ENCODE measurements around the gene SLF2. TPM values are rescaled to one million over a fixed set of nuclear protein-coding genes. Genes with fewer than 3 reads are reported as not detected.
A peak's percentile ranks its signal among the peaks of the same experiment; 100 is the strongest.

SLF2 gene
- total RNA-seq, 2 experiments from 2014 or later = 29.0 to 31.9 TPM

GRCh38 chr10:100912013-100912604 lies 654 bp upstream of the SLF2 start:
- H3K4me1 Mint-ChIP-seq (ENCODE audit: low read depth) = peaks cover 39% of the 10 kb centered on the region
- peak overlapping the region; percentile 99 for H3K4me3 Mint-ChIP-seq
- no peak for TF ChIP-seq CTCF (IDR thresholded peaks at IDR 0.05)

GRCh38 chr10:100913470-100913865 lies 705 bp downstream of the SLF2 start:
- DNase-seq (no peak), ATAC-seq (no peak)
- Mint-ChIP-seq H3K4me3 (peak overlapping the region; percentile 99), H3K4me1 (ENCODE audit: low read depth) (peaks cover 35% of the 10 kb centered on the region), H3K9me3 (no peaks in the 10 kb centered on the region), H3K27ac (peak overlapping the region; percentile 99), H3K27me3 (no peaks in the 10 kb centered on the region), H3K36me3 (ENCODE audit: low read depth) (peaks cover 29% of the 10 kb centered on the region)
- no peak for TF ChIP-seq CTCF (IDR thresholded peaks at IDR 0.05)
- intact Hi-C loops (cut with micrococcal nuclease) = no loop called here
- ChIA-PET CTCF (interaction anchor here (0.7 to 4.1 kb wide), 4 partner anchors 8 to 85 kb away, joined by 4 to 20 read pairs (median 4); partner anchors contain the start of genes LZTS2 and SEMA4G), POLR2A (interaction anchor here (1.0 to 1.7 kb wide), 2 partner anchors 26 to 73 kb away, joined by 3 to 5 read pairs; partner anchors contain the start of genes MRPL43 and TWNK)

More at GRCh38 chr10:100912013-100912604, 654 bp upstream of the SLF2 start:
- Mint-ChIP-seq H3K27me3 (no peaks in the 10 kb centered on the region), H3K36me3 (ENCODE audit: low read depth) (peaks cover 26% of the 10 kb centered on the region), H3K27ac (peak overlapping the region; percentile 77), H3K9me3 (no peaks in the 10 kb centered on the region)
- ChIA-PET CTCF (interaction anchor here (0.8 to 4.1 kb wide), 6 partner anchors 23 to 351 kb away, joined by 3 to 20 read pairs (median 3); partner anchors contain the start of gene LZTS2), POLR2A (interaction anchor here (0.9 to 1.4 kb wide), 4 partner anchors 9 to 538 kb away, joined by 3 to 5 read pairs (median 3); partner anchors contain the start of genes PDZD7 and SFXN3)
- intact Hi-C loops (cut with micrococcal nuclease) = no loop called here
- DNase-seq (no peak), ATAC-seq (no peak)

- ChIA-PET POLR2A (no interaction called here), CTCF (no interaction called here)
- ATAC-seq (no peak), DNase-seq (no peak)
- H3K27me3 Mint-ChIP-seq = no peaks in the 10 kb centered on the region
- intact Hi-C loops (cut with micrococcal nuclease) = no loop called here
- H3K36me3 Mint-ChIP-seq (ENCODE audit: low read depth) = peaks cover 43% of the 10 kb centered on the region
- no peak overlapping the region for H3K4me3 Mint-ChIP-seq
- H3K4me1 Mint-ChIP-seq (ENCODE audit: low read depth) = peaks cover 28% of the 10 kb centered on the region
- no peak for TF ChIP-seq CTCF (IDR thresholded peaks at IDR 0.05)
- no peaks in the 10 kb centered on the region for H3K9me3 Mint-ChIP-seq
- no peak overlapping the region for H3K27ac Mint-ChIP-seq
Observed at GRCh38 chr10:100917071-100917470, 4.3 kb downstream of the SLF2 start.

GRCh38 chr10:100923580-100923979 lies 10.8 kb downstream of the SLF2 start:
- no peak for TF ChIP-seq CTCF (IDR thresholded peaks at IDR 0.05)
- Mint-ChIP-seq H3K4me1 (ENCODE audit: low read depth) (peaks cover 6% of the 10 kb centered on the region), H3K36me3 (ENCODE audit: low read depth) (peaks cover 43% of the 10 kb centered on the region), H3K9me3 (no peaks in the 10 kb centered on the region), H3K27me3 (no peaks in the 10 kb centered on the region), H3K4me3 (no peak overlapping the region), H3K27ac (no peak overlapping the region)
- DNase-seq = no peak
- ChIA-PET POLR2A (interaction anchor here (1.0 kb wide), 1 partner anchor 42 kb away, joined by 4 read pairs; no protein-coding TSS in a partner anchor), CTCF (interaction anchor here (1.5 kb wide), 1 partner anchor 91 kb away, joined by 3 read pairs; no protein-coding TSS in a partner anchor)
- ATAC-seq = no peak
- intact Hi-C loops (cut with micrococcal nuclease) = no loop called here

- ATAC-seq = no peak
- Mint-ChIP-seq H3K9me3 (no peaks in the 10 kb centered on the region), H3K27me3 (no peaks in the 10 kb centered on the region), H3K36me3 (ENCODE audit: low read depth) (peaks cover 48% of the 10 kb centered on the region), H3K27ac (no peak overlapping the region), H3K4me3 (no peak overlapping the region), H3K4me1 (ENCODE audit: low read depth) (peaks cover 6% of the 10 kb centered on the region)
- intact Hi-C loops (cut with micrococcal nuclease) = no loop called here
- no peak for TF ChIP-seq CTCF (IDR thresholded peaks at IDR 0.05)
- no peak for DNase-seq
- ChIA-PET POLR2A (no interaction called here), CTCF (no interaction called here)
Observed at GRCh38 chr10:100927266-100927665, 14.5 kb downstream of the SLF2 start.

Measured in activated CD8-positive, alpha-beta T cell treated with anti-CD3 and anti-CD28 coated beads for 36 hours (primary cell).